Neuronal stem cell (in vitro differentiated cells): ENCODE data around the gene HTR7.

Experiments
- DNase-seq: peaks from one replicate; pipeline ENCODE4 v3.0.0-alpha.2; 2013; ENCODE audit warnings: low spot score
- H2AFZ ChIP-seq: one replicate; pipeline ENCODE4 v1.6.1; 2013; ENCODE audit warnings: mild to moderate bottlenecking, low read length, inconsistent platforms
- H2AK5ac ChIP-seq: 2 replicates; pipeline ENCODE4 v1.6.1; 2013; ENCODE audit warnings: low read depth, mild to moderate bottlenecking, inconsistent platforms, low read length, moderate library complexity, mixed read lengths
- H2BK120ac ChIP-seq: 2 replicates; pipeline ENCODE4 v1.6.1; 2013; ENCODE audit warnings: low read depth, mild to moderate bottlenecking, inconsistent platforms, low read length, moderate library complexity, mixed read lengths
- H2BK12ac ChIP-seq: one replicate; pipeline ENCODE4 v1.6.1; 2013; ENCODE audit warnings: low read length, inconsistent platforms
- H2BK15ac ChIP-seq: 2 replicates; pipeline ENCODE4 v1.6.1; 2013; ENCODE audit warnings: mild to moderate bottlenecking, low read length, inconsistent platforms, mixed read lengths
- H2BK5ac ChIP-seq: one replicate; pipeline ENCODE4 v1.6.1; 2013; ENCODE audit warnings: inconsistent platforms, mild to moderate bottlenecking, low read length, moderate library complexity
- H3K14ac ChIP-seq: one replicate; pipeline ENCODE4 v1.6.1; 2013; ENCODE audit warnings: low read length, inconsistent platforms
- H3K18ac ChIP-seq: 2 replicates; pipeline ENCODE4 v1.6.1; 2013; ENCODE audit warnings: low read length, inconsistent platforms
- H3K23ac ChIP-seq: 2 replicates; pipeline ENCODE4 v1.6.1; 2013; ENCODE audit warnings: low read depth, mild to moderate bottlenecking, mixed read lengths, low read length, inconsistent platforms; ENCODE audit not compliant: poor library complexity
- H3K27ac ChIP-seq: replicated peaks from 3 replicates; pipeline ENCODE4 v1.5.1; 2013; ENCODE audit warnings: low read length, inconsistent platforms
- H3K27me3 ChIP-seq, 3 experiments: 2 replicates each; pipeline ENCODE4 v1.6.1; 2013; ENCODE audit warnings: low read length in 3 of 3, mild to moderate bottlenecking in 2 of 3, inconsistent platforms in 1 of 3, low read depth in 1 of 3, mixed read lengths in 1 of 3, moderate library complexity in 1 of 3; ENCODE audit not compliant: control insufficient read depth in 3 of 3, insufficient read depth in 3 of 3
- H3K36me3 ChIP-seq, 2 donors: replicated peaks in 1 of 2; 2 replicates each; pipeline ENCODE4 v1.6.1; 2013; ENCODE audit warnings: low read length in 2 of 2; ENCODE audit not compliant: control insufficient read depth in 2 of 2, insufficient read depth in 2 of 2
- H3K4ac ChIP-seq: 2 replicates; pipeline ENCODE4 v1.6.1; 2013; ENCODE audit warnings: inconsistent platforms, mild to moderate bottlenecking, low read length, moderate library complexity
- H3K4me1 ChIP-seq, 2 donors: 1 replicate in 1 of 2; 2 replicates in 1 of 2; pipeline ENCODE4 v1.6.1; 2013; ENCODE audit warnings: low read length in 2 of 2, low read depth in 1 of 2; ENCODE audit not compliant: control insufficient read depth in 2 of 2, insufficient read depth in 1 of 2
- H3K4me2 ChIP-seq: one replicate; pipeline ENCODE4 v1.6.1; 2013; ENCODE audit warnings: mild to moderate bottlenecking, low read length, inconsistent platforms; ENCODE audit not compliant: insufficient read depth, poor library complexity, severe bottlenecking
- H3K4me3 ChIP-seq, 2 donors: 2 replicates each; pipeline ENCODE4 v1.5.1; 2013; ENCODE audit warnings: low read length in 2 of 2, mild to moderate bottlenecking in 2 of 2, inconsistent platforms in 1 of 2, moderate library complexity in 1 of 2
- H3K79me1 ChIP-seq: one replicate; pipeline ENCODE4 v1.6.1; 2013; ENCODE audit warnings: low read depth, mild to moderate bottlenecking, inconsistent platforms, low read length, moderate library complexity
- H3K9ac ChIP-seq: one replicate; pipeline ENCODE4 v1.6.1; 2013; ENCODE audit warnings: mild to moderate bottlenecking, low read depth, low read length, inconsistent platforms; ENCODE audit not compliant: poor library complexity
- H3K9me3 ChIP-seq, 2 donors: replicated peaks in 1 of 2; 2 replicates each; pipeline versions ENCODE3 to v1.6.1; 2013; ENCODE audit warnings: low read length in 2 of 2, mild to moderate bottlenecking in 2 of 2, inconsistent platforms in 1 of 2, low read depth in 1 of 2, mixed read lengths in 1 of 2, moderate library complexity in 1 of 2; ENCODE audit not compliant: control insufficient read depth in 2 of 2, insufficient read depth in 1 of 2
- H4K8ac ChIP-seq: one replicate; pipeline ENCODE4 v1.6.1; 2013; ENCODE audit warnings: low read depth, mild to moderate bottlenecking, inconsistent platforms, low read length, moderate library complexity
- H4K91ac ChIP-seq: one replicate; pipeline ENCODE4 v1.6.1; 2013; ENCODE audit warnings: low read length, low read depth, mild to moderate bottlenecking, inconsistent platforms; ENCODE audit not compliant: poor library complexity
- WGBS, 2 donors: extraction: QIAGEN DNeasy Blood & Tissue Kit; methylation state at CpG; one replicate each; pipeline ENCODE4 v1.1.7; 2013; ENCODE audit warnings: missing lambda C conversion rate in 2 of 2, mixed read lengths in 1 of 2; ENCODE audit not compliant: insufficient read length in 2 of 2, insufficient replicate concordance in 1 of 2; ENCODE audit errors: extremely low coverage in 2 of 2; 5-methylcytosine and 5-hydroxymethylcytosine counted together

HTR7 gene

GRCh38 chr10:90893190-90893589 lies 35.4 kb upstream of the HTR7 start:
- H2BK15ac ChIP-seq: no peak overlapping the region
- H3K14ac ChIP-seq: no peak overlapping the region
- no peak overlapping the region for H2BK12ac ChIP-seq
- no peak overlapping the region for H3K9ac ChIP-seq
- H3K23ac ChIP-seq: no peak overlapping the region
- no peak overlapping the region for H2BK120ac ChIP-seq
- no peaks in the 10 kb centered on the region for H3K9me3 ChIP-seq
- H3K79me1 ChIP-seq: no peaks in the 10 kb centered on the region
- H3K36me3 ChIP-seq: peaks cover 10 to 98% of the 10 kb centered on the region in 2 donors
- H3K27me3 ChIP-seq: no peaks in the 10 kb centered on the region
- no peaks in the 10 kb centered on the region for H3K4me1 ChIP-seq
- no peak for DNase-seq
- H3K4me2 ChIP-seq: no peak overlapping the region
- WGBS, 2 donors: no CpG with 5 or more reads among the region's 3 CpGs
- no peak overlapping the region for H2BK5ac ChIP-seq
- H2AK5ac ChIP-seq: no peak overlapping the region
- H3K27ac ChIP-seq: no peak overlapping the region
- H4K91ac ChIP-seq: no peak overlapping the region
- no peak overlapping the region for H3K4ac ChIP-seq
- no peak overlapping the region for H2AFZ ChIP-seq
- H4K8ac ChIP-seq: no peak overlapping the region
- H3K4me3 ChIP-seq: no peak overlapping the region
- H3K18ac ChIP-seq: no peak overlapping the region

DNA sequence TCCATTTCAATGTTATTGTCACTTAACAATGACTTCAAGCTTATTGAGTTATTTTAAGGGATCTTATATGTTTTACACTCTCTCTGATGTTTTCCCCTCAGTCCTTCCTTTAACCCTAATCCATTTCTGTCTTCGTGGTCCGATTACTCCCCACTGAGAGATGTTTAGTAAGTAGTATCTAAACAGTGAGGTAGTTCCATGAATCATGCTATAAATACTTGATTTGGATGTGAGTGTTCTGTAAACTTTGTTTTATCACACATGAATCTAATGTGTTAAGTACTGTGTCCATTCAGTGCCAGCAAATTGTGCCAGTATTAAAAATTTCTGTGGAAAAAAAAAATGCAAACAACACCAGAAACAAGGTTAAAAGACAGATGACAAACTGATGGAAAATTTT lies 32.5 kb upstream of the HTR7 start:
- Histone ChIP-seq H2AK5ac (no peak overlapping the region), H3K14ac (no peak overlapping the region), H3K4me3 (no peak overlapping the region), H4K8ac (no peak overlapping the region), H2BK12ac (no peak overlapping the region), H3K9me3 (no peaks in the 10 kb centered on the region), H3K79me1 (no peaks in the 10 kb centered on the region), H3K4ac (no peak overlapping the region), H4K91ac (no peak overlapping the region), H3K23ac (no peak overlapping the region), H2AFZ (no peak overlapping the region), H3K9ac (no peak overlapping the region), H3K27me3 (no peaks in the 10 kb centered on the region), H3K27ac (no peak overlapping the region), H3K18ac (no peak overlapping the region), H3K4me1 (no peaks in the 10 kb centered on the region), H2BK15ac (no peak overlapping the region), H3K36me3 (peaks cover 16 to 99% of the 10 kb centered on the region in 2 donors), H2BK5ac (no peak overlapping the region), H3K4me2 (no peak overlapping the region), H2BK120ac (no peak overlapping the region)
- WGBS, 2 donors: no CpG with 5 or more reads among the region's 2 CpGs
- no peak for DNase-seq

- Histone ChIP-seq H3K4me2 (no peak overlapping the region), H3K4me1 (no peaks in the 10 kb centered on the region), H3K18ac (no peak overlapping the region), H2BK12ac (no peak overlapping the region), H2AFZ (no peak overlapping the region), H3K27me3 (no peaks in the 10 kb centered on the region), H2BK5ac (no peak overlapping the region), H3K14ac (no peak overlapping the region), H2AK5ac (no peak overlapping the region), H3K4me3 (no peak overlapping the region), H4K91ac (no peak overlapping the region), H2BK120ac (no peak overlapping the region), H3K27ac (no peak overlapping the region), H3K4ac (no peak overlapping the region), H2BK15ac (no peak overlapping the region), H3K36me3 (peaks cover 15 to 99% of the 10 kb centered on the region in 2 donors), H3K23ac (no peak overlapping the region), H4K8ac (no peak overlapping the region), H3K9ac (no peak overlapping the region), H3K9me3 (no peaks in the 10 kb centered on the region), H3K79me1 (no peaks in the 10 kb centered on the region)
- no CpG with 5 or more reads among the region's 1 CpG for WGBS, 2 donors
- DNase-seq: no peak
Measured at GRCh38 chr10:90889636-90890035, 31.8 kb upstream of the HTR7 start.

- H3K18ac ChIP-seq: no peak overlapping the region
- no peak overlapping the region for H2AFZ ChIP-seq
- DNase-seq: no peak
- no peak overlapping the region for H3K27ac ChIP-seq
- H3K9me3 ChIP-seq: no peaks in the 10 kb centered on the region
- H3K14ac ChIP-seq: no peak overlapping the region
- no CpG with 5 or more reads among the region's 6 CpGs for WGBS, 2 donors
- no peak overlapping the region for H2BK5ac ChIP-seq
- H3K4ac ChIP-seq: no peak overlapping the region
- H4K8ac ChIP-seq: no peak overlapping the region
- no peaks in the 10 kb centered on the region for H3K79me1 ChIP-seq
- no peak overlapping the region for H3K4me3 ChIP-seq
- no peak overlapping the region for H3K23ac ChIP-seq
- no peak overlapping the region for H3K4me2 ChIP-seq
- H4K91ac ChIP-seq: no peak overlapping the region
- H2BK12ac ChIP-seq: no peak overlapping the region
- no peak overlapping the region for H3K9ac ChIP-seq
- H2BK15ac ChIP-seq: no peak overlapping the region
- H3K4me1 ChIP-seq: no peaks in the 10 kb centered on the region
- H2BK120ac ChIP-seq: no peak overlapping the region
- no peaks in the 10 kb centered on the region for H3K27me3 ChIP-seq
- H3K36me3 ChIP-seq: peaks cover 12 to 99% of the 10 kb centered on the region in 2 donors
- H2AK5ac ChIP-seq: no peak overlapping the region
Measured at GRCh38 chr10:90888387-90888786, 30.5 kb upstream of the HTR7 start.
